ENCODE results near the gene COPS7A. TPM values are rescaled to one million over a fixed set of nuclear protein-coding genes. Genes with fewer than 3 reads are reported as not detected.

Gene COPS7A
- total and polyA plus RNA-seq, 2 experiments from 2014 or later, result 37.7 to 51.9 TPM

- H3K9me3 Mint-ChIP-seq, result no peaks in the 10 kb centered on the region; the same call in 2 of the 3 replicates
- H3K36me3 Mint-ChIP-seq (ENCODE audit: low read depth), result peaks cover 4% of the 10 kb centered on the region; the same call in 2 of the 3 replicates
- ATAC-seq, result no peak
- peaks cover 41% of the 10 kb centered on the region for H3K27me3 Mint-ChIP-seq (ENCODE audit: insufficient read depth, low read depth, poor library complexity)
- DNase-seq (ENCODE audit: low spot score), result no peak
- H3K9me2 ChIP-seq (ENCODE audit: insufficient read depth), result no peaks in the 10 kb centered on the region
- no peak overlapping the region; the same call in 2 of the 3 replicates for H3K4me3 Mint-ChIP-seq
- TF ChIP-seq ZNF462 (CRISPR knock-in tag; IDR thresholded peaks at IDR 0.05), result no peak
- TF ChIP-seq REST (IDR thresholded peaks at IDR 0.05; ENCODE audit: unreplicated experiment), result no peak
- TF ChIP-seq NANOG (IDR thresholded peaks at IDR 0.05; ENCODE audit: borderline replicate concordance), result no peak
- no peak for TF ChIP-seq STAT1 (IDR thresholded peaks at IDR 0.05; ENCODE audit: unreplicated experiment)
- TF ChIP-seq EZH2 (IDR thresholded peaks at IDR 0.05; ENCODE audit: low read depth, unreplicated experiment), result no peak
- no peak for TF ChIP-seq CREB1 (CRISPR knock-in tag; IDR thresholded peaks at IDR 0.05; ENCODE audit: low read depth)
- no peak for TF ChIP-seq ZNF114 (CRISPR knock-in tag; IDR thresholded peaks at IDR 0.05)
- no peak for TF ChIP-seq EZH2phosphoT487 (IDR thresholded peaks at IDR 0.05; ENCODE audit: unreplicated experiment)
- no peak for TF ChIP-seq ZNF331 (CRISPR knock-in tag; IDR thresholded peaks at IDR 0.05; ENCODE audit: low read depth)
- no peak for TF ChIP-seq JUNB (IDR thresholded peaks at IDR 0.05; ENCODE audit: unreplicated experiment)
- TF ChIP-seq CTCF (conservative IDR thresholded peaks at IDR 0.05; ENCODE audit: low read depth in 2 of 2), result no peak
- no peak for TF ChIP-seq POLR2AphosphoS5 (IDR thresholded peaks at IDR 0.05; ENCODE audit: low read depth)
- no peak for TF ChIP-seq ETS1 (IDR thresholded peaks at IDR 0.05)
- H4K20me1 ChIP-seq (replicated peaks; ENCODE audit: insufficient read depth), result no peaks in the 10 kb centered on the region
- no peak overlapping the region for H3K4me3 ChIP-seq
- H3K4me1 ChIP-seq (ENCODE audit: insufficient read depth), result peaks cover 6% of the 10 kb centered on the region; the same call in 1 of the 2 replicates
- H3F3A ChIP-seq (replicated peaks; ENCODE audit: low read depth), result peaks cover 5% of the 10 kb centered on the region; the same call in 1 of the 2 replicates
- H3K27ac Mint-ChIP-seq, result no peak overlapping the region
- peak overlapping the region; percentile 5; the same call in 1 of the 2 replicates for H3K27ac ChIP-seq (ENCODE audit: low read depth)
- H3K4me2 ChIP-seq, result 0 out of 2 replicates have a peak overlapping the region, but pooled peaks have one; percentile 99
- H2AFZ ChIP-seq, result no peak overlapping the region
- H3K27me3 ChIP-seq (ENCODE audit: insufficient read depth), result peaks cover 38% of the 10 kb centered on the region
- no peaks in the 10 kb centered on the region for H3K79me2 ChIP-seq (replicated peaks; ENCODE audit: insufficient read depth)
- no peaks in the 10 kb centered on the region for H3K36me3 ChIP-seq (ENCODE audit: insufficient read depth)
- H3K4me1 Mint-ChIP-seq, result peaks cover 35% of the 10 kb centered on the region
These were observed 56.0 kb downstream of the COPS7A start for GRCh38 chr12:6779708-6780432.
